HG03025 (cell line): ENCODE results near the gene NFATC2.
"Not testable (repeated sequence)": the region's sequence is repeated elsewhere in the genome, so short reads cannot be mapped to it uniquely, and the experiment has no call there.

Experiments used
- ATAC-seq: cut with Tn5 transposase; IDR thresholded peaks from one replicate; pipeline ENCODE4 v1.9.1; 2021; ENCODE audit warnings: mild to moderate bottlenecking, moderate library complexity; ENCODE audit not compliant: unreplicated experiment, low FRiP score

Gene NFATC2

DNA sequence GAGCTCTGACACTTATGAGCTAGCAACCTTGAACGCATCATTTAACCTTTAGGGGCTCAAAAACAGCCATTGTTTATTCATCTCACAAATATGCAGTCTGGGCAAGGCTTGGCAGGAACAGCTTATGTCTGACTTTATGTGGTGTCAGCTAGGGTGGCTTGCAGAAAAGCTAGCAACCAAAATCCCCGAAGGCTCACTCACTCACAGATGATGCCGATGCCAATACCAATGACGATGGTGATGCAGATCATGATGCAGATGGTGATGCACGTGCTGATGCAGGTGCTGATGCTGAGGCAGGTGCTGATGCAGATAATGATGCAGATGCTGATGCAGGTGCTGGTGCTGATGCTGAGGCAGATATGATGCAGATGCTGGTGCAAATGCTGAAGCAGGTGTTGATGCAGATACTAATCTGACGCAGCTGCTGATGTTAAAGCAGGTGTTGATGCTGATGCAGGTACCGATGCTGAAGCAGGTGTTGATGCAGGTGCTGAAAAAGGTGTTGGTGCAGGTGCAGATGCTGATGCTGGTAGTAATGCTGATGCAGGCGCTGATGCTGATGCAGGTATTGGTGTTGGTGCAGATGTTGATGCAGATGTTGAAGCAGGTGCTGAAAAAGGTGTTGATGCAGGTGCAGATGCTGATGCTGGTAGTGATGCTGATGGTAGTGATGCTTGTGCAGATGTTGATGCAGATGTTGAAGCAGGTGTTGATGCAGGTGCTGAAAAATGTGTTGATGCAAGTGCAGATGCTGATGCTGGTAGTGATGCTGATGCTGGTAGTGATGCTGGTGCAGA, 195.6 kb downstream of the NFATC2 start:
- ATAC-seq, result no peak

GRCh38 chr20:51345601-51346101, 196.9 kb downstream of the NFATC2 start:
- ATAC-seq, result no peak

DNA sequence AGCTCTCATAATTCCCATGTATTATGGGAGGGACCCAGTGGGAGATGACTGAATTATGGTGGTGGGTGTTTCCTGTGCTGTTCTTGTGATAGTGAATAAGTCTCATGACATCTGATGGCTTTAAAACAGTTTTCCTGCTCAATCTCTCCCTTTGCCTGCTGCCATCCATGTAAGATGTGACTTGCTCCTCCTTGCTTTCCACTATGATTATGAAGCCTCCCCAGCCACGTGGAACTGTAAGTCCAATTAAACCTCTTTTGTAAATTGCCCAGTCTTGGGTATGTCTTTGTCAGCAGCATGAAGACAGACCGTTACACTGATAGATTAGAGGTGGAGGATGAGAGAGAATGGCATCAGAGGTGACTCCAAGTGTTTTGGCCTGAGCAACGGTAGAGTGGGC, 198.7 kb downstream of the NFATC2 start:
- ATAC-seq, result not testable (repeated sequence)

- ATAC-seq, result no peak
Measured at GRCh38 chr20:51342510-51343236, 199.8 kb downstream of the NFATC2 start.

- no peak for ATAC-seq
Measured at GRCh38 chr20:51341581-51341980, 200.9 kb downstream of the NFATC2 start.

DNA sequence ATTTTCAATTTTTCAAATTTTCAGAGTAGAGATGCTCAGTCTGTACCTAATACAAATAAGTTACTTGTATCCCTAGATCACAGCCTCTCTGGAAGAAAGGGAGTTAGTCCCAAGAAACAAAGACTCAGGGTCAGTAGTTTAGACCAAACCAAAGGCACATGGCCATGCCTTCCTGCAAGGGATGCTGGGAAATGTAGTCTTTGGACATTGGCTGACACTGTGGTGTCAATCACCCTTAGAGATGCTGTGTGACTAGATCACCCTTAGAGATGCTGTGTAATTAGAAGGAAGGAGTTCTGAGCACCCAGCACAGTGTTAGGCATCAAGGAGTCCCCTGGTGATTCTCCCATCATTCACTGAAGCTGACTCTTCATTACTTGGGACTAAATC, 202.1 kb downstream of the NFATC2 start:
- no peak for ATAC-seq

- ATAC-seq, result no peak
Measured at GRCh38 chr20:51339721-51340450, 202.6 kb downstream of the NFATC2 start.

- no peak for ATAC-seq
Measured at GRCh38 chr20:51338692-51339440, 203.7 kb downstream of the NFATC2 start.

DNA sequence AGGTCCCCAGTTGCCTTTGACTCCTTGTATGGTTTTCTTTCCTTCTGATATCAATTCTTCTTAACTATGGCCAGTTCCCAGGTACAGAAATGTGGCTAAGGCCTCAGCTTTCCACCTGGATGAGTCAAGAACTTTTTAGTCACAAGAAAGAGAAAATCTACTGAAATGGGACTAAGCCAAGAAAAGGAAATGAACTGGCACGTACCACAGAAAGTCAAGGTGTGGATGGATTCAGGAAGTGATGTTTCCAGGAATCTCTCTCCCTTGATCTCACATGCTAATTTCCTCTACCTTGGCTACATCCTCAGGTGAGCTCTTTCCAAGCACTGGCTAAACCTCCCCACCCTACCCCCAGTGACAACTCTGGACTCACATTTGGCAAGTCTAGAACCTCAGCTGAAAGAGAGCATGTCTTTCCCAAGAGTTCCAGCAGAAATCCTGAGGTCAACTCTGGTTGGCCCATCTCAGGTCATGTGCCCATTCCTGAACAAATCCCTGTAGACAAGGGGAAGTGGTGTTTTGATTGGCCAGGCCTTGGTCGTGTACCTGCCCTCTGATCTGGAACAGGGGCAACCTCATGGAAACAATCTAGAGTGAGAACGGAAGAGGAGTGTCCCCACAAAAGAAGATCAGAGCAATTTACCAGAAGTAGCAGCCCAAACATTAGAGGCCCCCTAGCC, 205.3 kb downstream of the NFATC2 start:
- no peak for ATAC-seq
